Measurements from ENCODE around the gene SPRY2. TPM values are rescaled to one million over a fixed set of nuclear protein-coding genes. Genes with fewer than 3 reads are reported as not detected.

The SPRY2 gene
- total RNA-seq, 1 donor from 2014 or later = 43.2 TPM

- H3K9me3 ChIP-seq = no peaks in the 10 kb centered on the region
- intact Hi-C loops (cut with DNase I) = loop anchor here (5.0 kb wide), 1 partner anchor 44 kb away; the partner anchor contains the start of gene SPRY2
- no peak overlapping the region for H3K27ac ChIP-seq
- H3K4me3 ChIP-seq = no peak overlapping the region
- H3K36me3 ChIP-seq = no peaks in the 10 kb centered on the region
- no peaks in the 10 kb centered on the region for H3K27me3 ChIP-seq
- H3K4me1 ChIP-seq = no peaks in the 10 kb centered on the region
- TF ChIP-seq POLR2AphosphoS5 (IDR thresholded peaks at IDR 0.05; ENCODE audit: insufficient read depth in 1 of 2, low read depth in 1 of 2) (no peak), CTCF (IDR thresholded peaks at IDR 0.05) (no peak), POLR2A (IDR thresholded peaks at IDR 0.05) (no peak)
- no peak for DNase-seq (ENCODE audit: extremely low spot score in 2 of 2)
Observed at GRCh38 chr13:80386592-80386991, 45.7 kb upstream of the SPRY2 start.

- Histone ChIP-seq H3K27me3 (no peaks in the 10 kb centered on the region), H3K4me3 (no peak overlapping the region), H3K4me1 (no peaks in the 10 kb centered on the region), H3K36me3 (no peaks in the 10 kb centered on the region), H3K27ac (no peak overlapping the region), H3K9me3 (no peaks in the 10 kb centered on the region)
- intact Hi-C loops (cut with DNase I) = loop anchor here (5.0 kb wide), 1 partner anchor 44 kb away; the partner anchor contains the start of gene SPRY2
- TF ChIP-seq POLR2AphosphoS5 (IDR thresholded peaks at IDR 0.05; ENCODE audit: insufficient read depth in 1 of 2, low read depth in 1 of 2) = no peak
- no peak for TF ChIP-seq POLR2A (IDR thresholded peaks at IDR 0.05)
- TF ChIP-seq CTCF (IDR thresholded peaks at IDR 0.05) = no peak
- DNase-seq (ENCODE audit: extremely low spot score in 2 of 2) = no peak
Observed at GRCh38 chr13:80386002-80386401, 45.1 kb upstream of the SPRY2 start.

- no peak overlapping the region for H3K4me3 ChIP-seq
- H3K27me3 ChIP-seq = no peaks in the 10 kb centered on the region
- no peak for TF ChIP-seq POLR2AphosphoS5 (IDR thresholded peaks at IDR 0.05; ENCODE audit: insufficient read depth in 1 of 2, low read depth in 1 of 2)
- no peak for TF ChIP-seq POLR2A (IDR thresholded peaks at IDR 0.05)
- no peak for TF ChIP-seq CTCF (IDR thresholded peaks at IDR 0.05)
- no peaks in the 10 kb centered on the region for H3K4me1 ChIP-seq
- no peak for DNase-seq (ENCODE audit: extremely low spot score in 2 of 2)
- H3K27ac ChIP-seq = no peak overlapping the region
- H3K36me3 ChIP-seq = no peaks in the 10 kb centered on the region
- H3K9me3 ChIP-seq = no peaks in the 10 kb centered on the region
- intact Hi-C loops (cut with DNase I) = no loop called here
Observed at GRCh38 chr13:80382576-80382975, 41.6 kb upstream of the SPRY2 start.

GRCh38 chr13:80379245-80379644 lies 38.3 kb upstream of the SPRY2 start:
- Histone ChIP-seq H3K27ac (no peak overlapping the region), H3K4me1 (no peaks in the 10 kb centered on the region), H3K36me3 (no peaks in the 10 kb centered on the region), H3K9me3 (no peaks in the 10 kb centered on the region), H3K4me3 (no peak overlapping the region), H3K27me3 (no peaks in the 10 kb centered on the region)
- intact Hi-C loops (cut with DNase I) = no loop called here
- DNase-seq (ENCODE audit: extremely low spot score in 2 of 2) = no peak
- TF ChIP-seq POLR2AphosphoS5 (IDR thresholded peaks at IDR 0.05; ENCODE audit: insufficient read depth in 1 of 2, low read depth in 1 of 2) = no peak

GRCh38 chr13:80376554-80376953 lies 35.6 kb upstream of the SPRY2 start:
- TF ChIP-seq POLR2AphosphoS5 (IDR thresholded peaks at IDR 0.05; ENCODE audit: insufficient read depth in 1 of 2, low read depth in 1 of 2) (no peak), CTCF (IDR thresholded peaks at IDR 0.05) (no peak), POLR2A (IDR thresholded peaks at IDR 0.05) (no peak)
- no peak overlapping the region for H3K4me3 ChIP-seq
- no peaks in the 10 kb centered on the region for H3K4me1 ChIP-seq
- intact Hi-C loops (cut with DNase I) = no loop called here
- no peaks in the 10 kb centered on the region for H3K9me3 ChIP-seq
- DNase-seq (ENCODE audit: extremely low spot score in 2 of 2) = no peak
- H3K36me3 ChIP-seq = no peaks in the 10 kb centered on the region
- no peak overlapping the region for H3K27ac ChIP-seq
- no peaks in the 10 kb centered on the region for H3K27me3 ChIP-seq

All from vagina (tissue), 2 donors.